Vagina (tissue), 2 donors: ENCODE measurements around the gene SIGMAR1. TPM values are rescaled to one million over a fixed set of nuclear protein-coding genes. Genes with fewer than 3 reads are reported as not detected.

ENCODE experiments used
- DNase-seq, 2 donors: peaks; one replicate each; pipeline ENCODE4 v3.0.0-alpha.2; 2017; ENCODE audit errors: extremely low spot score in 2 of 2
- H3K27ac ChIP-seq: fragments of 200-600 bp; sonication (generic); one replicate; pipeline ENCODE4 v1.5.1; 2019
- H3K27me3 ChIP-seq: fragments of 200-600 bp; sonication (generic); one replicate; pipeline ENCODE4 v1.5.1; 2019
- H3K36me3 ChIP-seq, 2 donors: fragments of 200-600 bp; sonication (generic); one replicate each; pipeline ENCODE4 v1.5.1; 2017 to 2019
- H3K4me1 ChIP-seq: fragments of 200-600 bp; sonication (generic); one replicate; pipeline ENCODE4 v1.5.1; 2019
- H3K4me3 ChIP-seq, 2 donors: fragments of 200-600 bp; sonication (generic); 1 replicate in 1 of 2; 2 replicates in 1 of 2; pipeline ENCODE4 v1.5.1; 2016 to 2019
- H3K9me3 ChIP-seq: fragments of 200-600 bp; sonication (generic); one replicate; pipeline ENCODE4 v1.5.1; 2019
- POLR2A ChIP-seq, 2 donors: fragments of 450-650 bp; IDR thresholded peaks; one replicate each; pipeline ENCODE4 v1.6.1; 2017; ENCODE audit warnings: antibody characterized with exemption in 2 of 2, mild to moderate bottlenecking in 2 of 2, moderate library complexity in 2 of 2
- POLR2AphosphoS5 ChIP-seq, 2 donors: sonication (generic); formaldehyde crosslinking; IDR thresholded peaks; one replicate each; pipeline ENCODE4 v1.9.0; 2017; ENCODE audit warnings: antibody characterized with exemption in 2 of 2, mild to moderate bottlenecking in 2 of 2, low read depth in 1 of 2; ENCODE audit not compliant: insufficient read depth in 1 of 2
- intact Hi-C: fragments of 100-400 bp; cut with DNase I; formaldehyde crosslinking; loops from one replicate; pipeline ENCODE4 v1.15.1; 2023
- total RNA-seq: library from RNA; depleted of rRNA; stranded (reverse); fragments of >200 nt; gene quantifications from one replicate; pipeline ENCODE4 v1.2.3, GENCODE V29; 2016
- TF ChIP-seq, protein P1 (sequence below), 3 experiments: fragments of 450-650 bp in 2 of 3; fragments of 200-600 bp in 1 of 3; sonication (generic) in 1 of 3; IDR thresholded peaks; one replicate each; pipeline ENCODE4 v1.5.1; 2017 to 2019; ENCODE audit warnings: antibody characterized with exemption in 3 of 3, mild to moderate bottlenecking in 2 of 3, moderate library complexity in 2 of 3

The SIGMAR1 gene
- total RNA-seq, 1 donor from 2014 or later = 79.3 TPM

DNA sequence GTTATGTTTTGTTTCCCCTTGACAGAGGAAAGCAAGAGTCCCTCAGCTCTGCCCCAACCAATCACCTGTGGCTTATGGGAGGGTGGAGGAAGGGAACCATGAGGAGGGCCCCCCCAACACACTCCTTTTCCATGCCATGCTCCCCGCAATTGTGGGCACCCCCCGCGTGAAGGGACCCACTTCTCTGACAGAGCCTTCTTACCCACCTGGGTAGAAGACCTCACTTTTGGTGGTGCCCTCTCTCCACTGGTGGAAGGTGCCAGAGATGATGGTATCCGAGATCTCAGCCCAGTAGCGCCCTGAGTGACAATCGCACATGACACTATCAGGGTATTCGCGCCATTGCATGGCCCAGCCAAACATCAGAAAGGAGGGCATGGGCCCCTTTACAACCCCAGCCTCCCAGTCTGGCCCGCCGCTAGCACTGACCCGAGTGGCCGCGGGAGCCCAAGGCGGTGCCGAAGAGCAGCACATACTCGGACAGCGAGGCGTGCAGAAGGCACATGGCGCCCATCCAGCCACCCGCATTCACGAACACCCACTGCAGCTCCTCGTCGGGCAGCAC lies 714 bp downstream of the SIGMAR1 start:
- intact Hi-C loops = no loop called here
- no peak for DNase-seq
- Histone ChIP-seq H3K27me3 (no peaks in the 10 kb centered on the region), H3K4me3 (peak overlapping the region; percentile 73 to 89), H3K9me3 (no peaks in the 10 kb centered on the region), H3K4me1 (peaks cover 35% of the 10 kb centered on the region), H3K27ac (peak overlapping the region; percentile 76), H3K36me3 (no peaks in the 10 kb centered on the region)
- TF ChIP-seq POLR2A (IDR thresholded peaks at IDR 0.05) = no peak
- TF ChIP-seq, protein P1, sequence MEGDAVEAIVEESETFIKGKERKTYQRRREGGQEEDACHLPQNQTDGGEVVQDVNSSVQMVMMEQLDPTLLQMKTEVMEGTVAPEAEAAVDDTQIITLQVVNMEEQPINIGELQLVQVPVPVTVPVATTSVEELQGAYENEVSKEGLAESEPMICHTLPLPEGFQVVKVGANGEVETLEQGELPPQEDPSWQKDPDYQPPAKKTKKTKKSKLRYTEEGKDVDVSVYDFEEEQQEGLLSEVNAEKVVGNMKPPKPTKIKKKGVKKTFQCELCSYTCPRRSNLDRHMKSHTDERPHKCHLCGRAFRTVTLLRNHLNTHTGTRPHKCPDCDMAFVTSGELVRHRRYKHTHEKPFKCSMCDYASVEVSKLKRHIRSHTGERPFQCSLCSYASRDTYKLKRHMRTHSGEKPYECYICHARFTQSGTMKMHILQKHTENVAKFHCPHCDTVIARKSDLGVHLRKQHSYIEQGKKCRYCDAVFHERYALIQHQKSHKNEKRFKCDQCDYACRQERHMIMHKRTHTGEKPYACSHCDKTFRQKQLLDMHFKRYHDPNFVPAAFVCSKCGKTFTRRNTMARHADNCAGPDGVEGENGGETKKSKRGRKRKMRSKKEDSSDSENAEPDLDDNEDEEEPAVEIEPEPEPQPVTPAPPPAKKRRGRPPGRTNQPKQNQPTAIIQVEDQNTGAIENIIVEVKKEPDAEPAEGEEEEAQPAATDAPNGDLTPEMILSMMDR (IDR thresholded peaks at IDR 0.05) = no peak
- TF ChIP-seq POLR2AphosphoS5 (IDR thresholded peaks at IDR 0.05; ENCODE audit: insufficient read depth in 1 of 2, low read depth in 1 of 2) = no peak

- intact Hi-C loops = loop anchor here (2.0 kb wide), 1 partner anchor 23 kb away; the partner anchor contains the start of gene RPP25L
- H3K27me3 ChIP-seq = no peaks in the 10 kb centered on the region
- no peak for DNase-seq
- H3K27ac ChIP-seq = no peak overlapping the region
- H3K4me3 ChIP-seq = no peak overlapping the region
- no peaks in the 10 kb centered on the region for H3K36me3 ChIP-seq
- peaks cover 35% of the 10 kb centered on the region for H3K4me1 ChIP-seq
- no peaks in the 10 kb centered on the region for H3K9me3 ChIP-seq
- no peak for TF ChIP-seq POLR2AphosphoS5 (IDR thresholded peaks at IDR 0.05; ENCODE audit: insufficient read depth in 1 of 2, low read depth in 1 of 2)
- TF ChIP-seq, protein P1 (IDR thresholded peaks at IDR 0.05) = no peak
- TF ChIP-seq POLR2A (IDR thresholded peaks at IDR 0.05) = no peak
These were observed 2.0 kb downstream of the SIGMAR1 start for GRCh38 chr9:34635556-34635955.

- intact Hi-C loops = loop anchor here (2.0 kb wide), 1 partner anchor 22 kb away; the partner anchor contains the start of gene RPP25L
- no peak for TF ChIP-seq POLR2A (IDR thresholded peaks at IDR 0.05)
- TF ChIP-seq, protein P1 (IDR thresholded peaks at IDR 0.05) = no peak
- TF ChIP-seq POLR2AphosphoS5 (IDR thresholded peaks at IDR 0.05; ENCODE audit: insufficient read depth in 1 of 2, low read depth in 1 of 2) = no peak
- H3K4me1 ChIP-seq = peaks cover 35% of the 10 kb centered on the region
These were observed 2.9 kb downstream of the SIGMAR1 start for GRCh38 chr9:34634551-34635248.

DNA sequence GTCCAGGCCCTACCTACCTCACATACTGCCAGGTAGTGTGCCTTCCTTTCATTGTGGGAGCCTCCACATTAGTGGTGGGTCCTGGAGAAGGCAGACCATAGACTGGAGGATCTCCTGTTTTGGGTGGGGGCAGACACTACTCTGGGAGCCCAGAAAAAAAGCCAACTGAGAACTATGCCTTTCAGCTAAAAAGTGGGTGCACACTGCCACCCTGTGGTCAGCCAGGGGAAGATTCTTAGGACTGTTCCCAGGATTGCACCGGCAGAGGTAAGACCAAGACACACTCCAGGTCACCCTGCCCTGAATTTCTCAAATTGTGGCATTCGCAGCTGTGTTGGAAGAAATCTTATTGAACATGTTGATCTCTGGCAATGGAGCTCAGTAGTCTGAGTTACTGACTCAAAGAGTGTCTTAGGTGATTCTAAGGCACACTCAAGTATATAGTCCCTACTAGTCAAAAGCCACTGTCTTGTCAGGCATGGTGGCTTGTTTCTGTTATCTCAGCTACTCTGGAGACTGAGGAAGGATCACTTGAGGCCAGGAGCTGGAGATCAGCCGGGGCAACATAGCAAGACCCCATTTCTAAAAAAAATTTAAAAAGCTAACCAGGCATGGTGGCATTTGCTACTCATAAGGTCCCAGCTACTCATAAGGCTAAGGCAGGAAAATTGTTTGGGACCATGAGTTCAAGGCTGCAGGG lies 3.6 kb downstream of the SIGMAR1 start:
- intact Hi-C loops = loop anchor here (2.0 kb wide), 1 partner anchor 21 kb away; the partner anchor contains the start of gene RPP25L

More at GRCh38 chr9:34634551-34635248, 2.9 kb downstream of the SIGMAR1 start:
- H3K36me3 ChIP-seq = no peaks in the 10 kb centered on the region
- no peak for DNase-seq
- H3K27me3 ChIP-seq = no peaks in the 10 kb centered on the region
- no peaks in the 10 kb centered on the region for H3K9me3 ChIP-seq
- no peak overlapping the region for H3K27ac ChIP-seq
- H3K4me3 ChIP-seq = no peak overlapping the region

More for the DNA sequence above, 3.6 kb downstream of the SIGMAR1 start:
- Histone ChIP-seq H3K27ac (no peak overlapping the region), H3K9me3 (no peaks in the 10 kb centered on the region), H3K27me3 (no peaks in the 10 kb centered on the region), H3K4me3 (no peak overlapping the region), H3K36me3 (no peaks in the 10 kb centered on the region), H3K4me1 (peaks cover 39% of the 10 kb centered on the region)
- DNase-seq = no peak
- no peak for TF ChIP-seq POLR2AphosphoS5 (IDR thresholded peaks at IDR 0.05; ENCODE audit: insufficient read depth in 1 of 2, low read depth in 1 of 2)
- TF ChIP-seq, protein P1 (IDR thresholded peaks at IDR 0.05) = peak; percentile 62 to 87 (median 70)
- TF ChIP-seq POLR2A (IDR thresholded peaks at IDR 0.05) = no peak
